ENCODE measurements around the gene TTC3. TPM values are rescaled to one million over a fixed set of nuclear protein-coding genes. Genes with fewer than 3 reads are reported as not detected.

TTC3 gene
- total RNA-seq, 4 donors from 2014 or later: 96.5 to 195 (median 122) TPM

GRCh38 chr21:37183749-37184148, 110.7 kb downstream of the TTC3 start:
- Histone ChIP-seq H3K27ac (no peak overlapping the region), H3K27me3 (no peaks in the 10 kb centered on the region), H3K9me3 (no peaks in the 10 kb centered on the region), H3K36me3 (peaks cover 49% of the 10 kb centered on the region), H3K4me1 (no peaks in the 10 kb centered on the region), H3K4me3 (no peak overlapping the region)
- 97% methylated on average over 3 of the region's 3 CpGs for WGBS
- DNase-seq (ENCODE audit: low spot score in 2 of 2): no peak
- TF ChIP-seq POLR2AphosphoS5 (IDR thresholded peaks at IDR 0.05) (no peak), POLR2A (IDR thresholded peaks at IDR 0.05) (no peak), EP300 (IDR thresholded peaks at IDR 0.05) (no peak)
- TF ChIP-seq, protein P1, sequence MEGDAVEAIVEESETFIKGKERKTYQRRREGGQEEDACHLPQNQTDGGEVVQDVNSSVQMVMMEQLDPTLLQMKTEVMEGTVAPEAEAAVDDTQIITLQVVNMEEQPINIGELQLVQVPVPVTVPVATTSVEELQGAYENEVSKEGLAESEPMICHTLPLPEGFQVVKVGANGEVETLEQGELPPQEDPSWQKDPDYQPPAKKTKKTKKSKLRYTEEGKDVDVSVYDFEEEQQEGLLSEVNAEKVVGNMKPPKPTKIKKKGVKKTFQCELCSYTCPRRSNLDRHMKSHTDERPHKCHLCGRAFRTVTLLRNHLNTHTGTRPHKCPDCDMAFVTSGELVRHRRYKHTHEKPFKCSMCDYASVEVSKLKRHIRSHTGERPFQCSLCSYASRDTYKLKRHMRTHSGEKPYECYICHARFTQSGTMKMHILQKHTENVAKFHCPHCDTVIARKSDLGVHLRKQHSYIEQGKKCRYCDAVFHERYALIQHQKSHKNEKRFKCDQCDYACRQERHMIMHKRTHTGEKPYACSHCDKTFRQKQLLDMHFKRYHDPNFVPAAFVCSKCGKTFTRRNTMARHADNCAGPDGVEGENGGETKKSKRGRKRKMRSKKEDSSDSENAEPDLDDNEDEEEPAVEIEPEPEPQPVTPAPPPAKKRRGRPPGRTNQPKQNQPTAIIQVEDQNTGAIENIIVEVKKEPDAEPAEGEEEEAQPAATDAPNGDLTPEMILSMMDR (IDR thresholded peaks at IDR 0.05): no peak

- Histone ChIP-seq H3K27ac (no peak overlapping the region), H3K36me3 (peaks cover 54% of the 10 kb centered on the region), H3K27me3 (no peaks in the 10 kb centered on the region), H3K4me1 (no peaks in the 10 kb centered on the region), H3K9me3 (no peaks in the 10 kb centered on the region), H3K4me3 (no peak overlapping the region)
- WGBS: 94% methylated on average over 9 of the region's 9 CpGs
- DNase-seq (ENCODE audit: low spot score in 2 of 2): no peak
- no peak for TF ChIP-seq EP300 (IDR thresholded peaks at IDR 0.05)
- TF ChIP-seq POLR2AphosphoS5 (IDR thresholded peaks at IDR 0.05): no peak
- TF ChIP-seq, protein P1 (IDR thresholded peaks at IDR 0.05): no peak
- TF ChIP-seq POLR2A (IDR thresholded peaks at IDR 0.05): no peak
Observed at GRCh38 chr21:37184784-37185593, 111.9 kb downstream of the TTC3 start.

DNA sequence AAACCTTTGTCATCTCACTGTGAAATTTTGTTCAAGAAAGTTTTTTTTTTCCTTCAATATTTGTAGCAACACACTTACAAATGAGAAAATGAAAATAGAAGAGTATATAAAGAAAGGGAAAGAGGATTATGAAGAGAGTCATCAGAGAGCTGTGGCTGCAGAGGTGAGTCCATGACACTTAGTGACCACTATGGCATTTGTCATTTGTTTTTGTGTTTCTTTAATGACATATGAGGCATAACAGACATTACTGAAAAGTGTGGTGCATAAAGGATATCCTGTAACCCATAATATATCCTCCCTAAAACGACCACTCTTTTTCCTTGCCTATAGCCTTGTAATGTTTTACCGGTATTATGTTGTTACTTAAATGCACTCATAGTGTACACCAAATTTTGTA, 113.9 kb downstream of the TTC3 start:
- Histone ChIP-seq H3K27me3 (no peaks in the 10 kb centered on the region), H3K27ac (no peak overlapping the region), H3K9me3 (no peaks in the 10 kb centered on the region), H3K4me3 (no peak overlapping the region), H3K4me1 (no peaks in the 10 kb centered on the region), H3K36me3 (peaks cover 66% of the 10 kb centered on the region)
- TF ChIP-seq, protein P1 (IDR thresholded peaks at IDR 0.05): no peak
- TF ChIP-seq POLR2AphosphoS5 (IDR thresholded peaks at IDR 0.05) (no peak), EP300 (IDR thresholded peaks at IDR 0.05) (no peak), POLR2A (IDR thresholded peaks at IDR 0.05) (no peak)
- no peak for DNase-seq (ENCODE audit: low spot score in 2 of 2)
- WGBS: 82% methylated on average over 2 of the region's 2 CpGs

DNA sequence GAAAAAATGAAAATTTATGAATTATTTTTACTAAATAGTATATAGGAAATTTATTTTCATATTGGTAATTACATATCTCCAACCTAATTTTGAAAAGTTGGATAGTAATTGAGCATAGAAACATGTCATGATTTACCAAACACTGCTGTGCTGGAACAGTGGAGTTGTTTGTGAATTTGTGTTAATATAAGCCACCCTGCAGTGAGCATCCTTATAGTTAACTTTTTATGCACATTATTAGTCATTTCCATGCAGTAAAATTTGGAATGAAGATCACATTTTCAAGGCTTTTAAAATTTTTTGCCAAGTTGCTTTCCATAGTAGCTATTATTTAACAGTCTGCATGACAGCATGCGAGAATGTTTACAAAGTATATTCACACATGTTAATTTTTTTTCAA, 115.8 kb downstream of the TTC3 start:
- no peaks in the 10 kb centered on the region for H3K27me3 ChIP-seq
- no peak overlapping the region for H3K4me3 ChIP-seq
- H3K9me3 ChIP-seq: no peaks in the 10 kb centered on the region
- no peak overlapping the region for H3K27ac ChIP-seq
- no peaks in the 10 kb centered on the region for H3K4me1 ChIP-seq
- TF ChIP-seq, protein P1 (IDR thresholded peaks at IDR 0.05): no peak
- H3K36me3 ChIP-seq: peaks cover 70% of the 10 kb centered on the region
- 97% methylated on average over 1 of the region's 1 CpG for WGBS
- DNase-seq (ENCODE audit: low spot score in 2 of 2): no peak

- Histone ChIP-seq H3K4me1 (no peaks in the 10 kb centered on the region), H3K27me3 (no peaks in the 10 kb centered on the region), H3K36me3 (peaks cover 80% of the 10 kb centered on the region), H3K9me3 (no peaks in the 10 kb centered on the region), H3K4me3 (no peak overlapping the region), H3K27ac (no peak overlapping the region)
- no peak for TF ChIP-seq POLR2AphosphoS5 (IDR thresholded peaks at IDR 0.05)
- no peak for TF ChIP-seq POLR2A (IDR thresholded peaks at IDR 0.05)
- no peak for TF ChIP-seq EP300 (IDR thresholded peaks at IDR 0.05)
- TF ChIP-seq, protein P1 (IDR thresholded peaks at IDR 0.05): no peak
- WGBS: 78% methylated on average over 2 of the region's 2 CpGs
- DNase-seq (ENCODE audit: low spot score in 2 of 2): no peak
Observed at GRCh38 chr21:37192019-37192418, 119.0 kb downstream of the TTC3 start.
